ENCODE data around the gene CYLD.

- TF ChIP-seq POLR2A (IDR thresholded peaks at IDR 0.05) (no peak), EP300 (IDR thresholded peaks at IDR 0.05; ENCODE audit: low read depth) (no peak), CTCF (IDR thresholded peaks at IDR 0.05) (no peak), POLR2AphosphoS5 (IDR thresholded peaks at IDR 0.05) (no peak)
These were observed 97.5 kb downstream of the CYLD start for GRCh38 chr16:50839356-50839755.

All from transverse colon (tissue), 4 donors.